A549 (cell line): Measurements from ENCODE around the gene RASD2. TPM values are rescaled to one million over a fixed set of nuclear protein-coding genes. Genes with fewer than 3 reads are reported as not detected.

ENCODE experiments used
- ATAC-seq, 2 experiments: fragments of 200-7000 bp in 1 of 2; fragments of >200 bp in 1 of 2; cut with Nextera tagmentation in 1 of 2; cut with Tn5 transposase in 1 of 2; 3 replicates each; pipeline versions ENCODE4 v1.8.0 to v1.9.1; 2018 to 2020; ENCODE audit warnings: mild to moderate bottlenecking in 1 of 2, moderate library complexity in 1 of 2
- CTCF ChIA-PET: fragments of 300-600 bp; sonication (Branson Sonifier 250); formaldehyde crosslinking; extraction: SDS; loops from one replicate; lab custom pipeline; 2021; ENCODE audit warnings: antibody characterized with exemption, inconsistent platforms; lab: Yijun Ruan, JAX
- POLR2A ChIA-PET: fragments of 350-600 bp; formaldehyde crosslinking; extraction: SDS; loops from one replicate; lab custom pipeline; 2021; ENCODE audit warnings: antibody characterized with exemption, inconsistent platforms; lab: Yijun Ruan, JAX
- DNase-seq, 2 experiments: peaks; one replicate each; pipeline versions ENCODE4 v3.0.0 to v3.0.0-alpha.2; 2011 to 2016; ENCODE audit warnings: low read depth in 1 of 2, low spot score in 1 of 2
- FAIRE-seq: peaks from 2 replicates; lab custom pipeline; 2011; peaks lifted over from hg19 to GRCh38; lab: Jason Lieb, UNC
- H3K27ac ChIP-seq, 2 experiments: fragments of >200 bp; sonication (Bioruptor Twin); formaldehyde crosslinking; 3 replicates each; pipeline ENCODE4 v1.5.1; 2016 to 2017
- H3K4me1 ChIP-seq: fragments of >200 bp; sonication (Bioruptor Twin); formaldehyde crosslinking; 3 replicates; pipeline ENCODE4 v1.6.1; 2016
- H3K4me2 ChIP-seq: fragments of >200 bp; sonication (Bioruptor Twin); formaldehyde crosslinking; 3 replicates; pipeline ENCODE4 v1.6.1; 2016
- H3K4me3 ChIP-seq: fragments of >200 bp; sonication (Bioruptor Twin); formaldehyde crosslinking; 3 replicates; pipeline ENCODE4 v1.5.1; 2016
- H3K9me3 ChIP-seq: fragments of >200 bp; sonication (Bioruptor Twin); formaldehyde crosslinking; 3 replicates; pipeline ENCODE4 v1.6.1; 2016
- ATOH8 ChIP-seq: fragments of 250-450 bp; sonication (Bioruptor Pico); IDR thresholded peaks from 2 replicates; pipeline ENCODE4 v1.5.0; 2020; ENCODE audit warnings: low read depth, mild to moderate bottlenecking, moderate library complexity
- CBX2 ChIP-seq: fragments of 200-600 bp; sonication (generic); IDR thresholded peaks from 2 replicates; pipeline ENCODE4 v1.6.1; 2016; ENCODE audit warnings: low read depth, mild to moderate bottlenecking, borderline replicate concordance
- CHD4 ChIP-seq: fragments of 200-600 bp; sonication (generic); IDR thresholded peaks from 2 replicates; pipeline ENCODE4 v1.6.1; 2016; ENCODE audit warnings: antibody characterized with exemption, mild to moderate bottlenecking, borderline replicate concordance
- ESRRA ChIP-seq: fragments of 150-350 bp; IDR thresholded peaks from 2 replicates; pipeline ENCODE4 v1.6.1; 2014; ENCODE audit warnings: mild to moderate bottlenecking, low read length, borderline replicate concordance
- FOXS1 ChIP-seq: fragments of 250-450 bp; sonication (Bioruptor Pico); IDR thresholded peaks from 2 replicates; pipeline ENCODE4 v1.5.0; 2020; ENCODE audit warnings: mild to moderate bottlenecking, moderate library complexity
- HEYL ChIP-seq: fragments of 250-450 bp; sonication (Bioruptor Pico); IDR thresholded peaks from 2 replicates; pipeline ENCODE4 v1.8.0; 2021; ENCODE audit warnings: mild to moderate bottlenecking, moderate library complexity
- JUN ChIP-seq, 2 experiments: fragments of >200 bp; sonication (Bioruptor Twin); formaldehyde crosslinking; IDR thresholded peaks; 2 replicates in 1 of 2; 3 replicates in 1 of 2; pipeline ENCODE4 v1.6.1; 2016 to 2017
- KDM1A ChIP-seq: fragments of 200-600 bp; sonication (generic); IDR thresholded peaks from 2 replicates; pipeline ENCODE4 v1.6.1; 2016; ENCODE audit warnings: low read depth, mild to moderate bottlenecking
- NR3C1 ChIP-seq: fragments of >200 bp; sonication (Bioruptor Twin); formaldehyde crosslinking; IDR thresholded peaks from 3 replicates; pipeline ENCODE4 v1.6.1; 2017
- POLR2AphosphoS2 ChIP-seq: conservative IDR thresholded peaks from 2 replicates; pipeline ENCODE4 v1.6.1; 2012; ENCODE audit warnings: low read length, improper control_type of control experiment, inconsistent platforms
- REST ChIP-seq: fragments of 200-600 bp; sonication (generic); IDR thresholded peaks from 2 replicates; pipeline ENCODE4 v1.6.1; 2016; ENCODE audit warnings: antibody characterized with exemption, mild to moderate bottlenecking, moderate library complexity
- RFX5 ChIP-seq: fragments of 450-650 bp; IDR thresholded peaks from 2 replicates; pipeline ENCODE4 v1.7.1; 2014; ENCODE audit warnings: antibody characterized with exemption, mild to moderate bottlenecking, moderate library complexity
- RNF2 ChIP-seq: fragments of 200-600 bp; sonication (generic); IDR thresholded peaks from 2 replicates; pipeline ENCODE4 v1.6.1; 2016; ENCODE audit warnings: low read depth, mild to moderate bottlenecking, antibody characterized with exemption, moderate library complexity, borderline replicate concordance
- TFCP2L1 ChIP-seq: fragments of 250-450 bp; sonication (Bioruptor Pico); IDR thresholded peaks from 2 replicates; pipeline ENCODE4 v1.5.0; 2021; ENCODE audit warnings: mild to moderate bottlenecking
- TP53 ChIP-seq: fragments of 250-450 bp; sonication (Bioruptor Pico); IDR thresholded peaks from 2 replicates; pipeline ENCODE4 v1.5.0; 2021; ENCODE audit warnings: mild to moderate bottlenecking, moderate library complexity
- ZC3H11A ChIP-seq: fragments of 450-650 bp; IDR thresholded peaks from 2 replicates; pipeline ENCODE4 v1.6.1; 2014; ENCODE audit warnings: antibody characterized with exemption, mild to moderate bottlenecking
- ZNF302 ChIP-seq: fragments of 250-450 bp; sonication (Bioruptor Pico); IDR thresholded peaks from 2 replicates; pipeline ENCODE4 v1.9.0; 2021; ENCODE audit warnings: inconsistent platforms, mild to moderate bottlenecking, moderate library complexity
- ZSCAN20 ChIP-seq: fragments of 250-450 bp; sonication (Bioruptor Pico); IDR thresholded peaks from 2 replicates; pipeline ENCODE4 v1.8.0; 2022; ENCODE audit warnings: mild to moderate bottlenecking, moderate library complexity
- WGBS: methylation state at CpG from one replicate; pipeline ENCODE4 v1.1.6; 2017; ENCODE audit errors: missing lambda C conversion rate; 5-methylcytosine and 5-hydroxymethylcytosine counted together
- polyA plus RNA-seq, 4 experiments: library from polyadenylated mRNA; depleted of rRNA in 3 of 4; stranded (reverse); fragments of >200 nt; fragmentation: RNase III in 1 of 4; extraction: RNeasy Plus Mini Kit Qiagen cat#74134 plus additional on column Dnase treatment in 1 of 4; gene quantifications; 2 replicates in 3 of 4; 3 replicates in 1 of 4; pipeline ENCODE4 v1.2.3, GENCODE V29; 2011 to 2017
- TF ChIP-seq, protein P1 (sequence below): fragments of 450-650 bp; IDR thresholded peaks from 2 replicates; pipeline ENCODE4 v1.6.1; 2014; ENCODE audit warnings: antibody characterized with exemption

Gene RASD2
- polyA plus RNA-seq, 2 of the 4 experiments (the other 2 are of a cell fraction) = 0.61 to 1.2 TPM

GRCh38 chr22:35597692-35598395, 57.2 kb downstream of the RASD2 start (continued):
- TF ChIP-seq ATOH8 = no peak
- no peak for TF ChIP-seq NR3C1
- no peak for TF ChIP-seq CBX2
- TF ChIP-seq ZSCAN20 (CRISPR knock-in tag) = no peak
- no peak for TF ChIP-seq TFCP2L1 (CRISPR knock-in tag)
- no peak for TF ChIP-seq JUN (IDR thresholded peaks at IDR 0.05)
- no peak for TF ChIP-seq ESRRA
- TF ChIP-seq RFX5 = no peak
- TF ChIP-seq ZC3H11A = no peak

GRCh38 chr22:35598396-35598710, 57.7 kb downstream of the RASD2 start:
- peak overlapping the region in 1 of 2 experiments; percentile 52; a peak in 2 of 6 replicates for H3K27ac ChIP-seq
- TF ChIP-seq ZNF302 (CRISPR knock-in tag) (no peak), TP53 (CRISPR knock-in tag) (no peak), POLR2AphosphoS2 (no peak)
- DNase-seq (no peak), ATAC-seq (no peak), FAIRE-seq (no peak)
- ChIA-PET CTCF (interaction anchor here (1.2 to 1.5 kb wide), 2 partner anchors 12 to 22 kb away, joined by 3 read pairs; no protein-coding TSS in a partner anchor), POLR2A (no interaction called here)
- no peak overlapping the region for H3K4me3 ChIP-seq
- no peak overlapping the region for H3K4me2 ChIP-seq
- WGBS = 80% methylated on average over 1 of the region's 4 CpGs
- peaks cover 12% of the 10 kb centered on the region; the same call in 2 of the 3 replicates for H3K4me1 ChIP-seq
- H3K9me3 ChIP-seq = no peaks in the 10 kb centered on the region

- CTCF ChIA-PET = no interaction called here
- ATAC-seq (no peak), FAIRE-seq (no peak), DNase-seq (no peak)
- TF ChIP-seq FOXS1 (CRISPR knock-in tag) (no peak), REST (no peak), CHD4 (no peak), POLR2AphosphoS2 (no peak), KDM1A (no peak), RNF2 (no peak), HEYL (CRISPR knock-in tag) (no peak)
- TF ChIP-seq, protein P1, sequence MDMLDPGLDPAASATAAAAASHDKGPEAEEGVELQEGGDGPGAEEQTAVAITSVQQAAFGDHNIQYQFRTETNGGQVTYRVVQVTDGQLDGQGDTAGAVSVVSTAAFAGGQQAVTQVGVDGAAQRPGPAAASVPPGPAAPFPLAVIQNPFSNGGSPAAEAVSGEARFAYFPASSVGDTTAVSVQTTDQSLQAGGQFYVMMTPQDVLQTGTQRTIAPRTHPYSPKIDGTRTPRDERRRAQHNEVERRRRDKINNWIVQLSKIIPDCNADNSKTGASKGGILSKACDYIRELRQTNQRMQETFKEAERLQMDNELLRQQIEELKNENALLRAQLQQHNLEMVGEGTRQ = no peak
- Histone ChIP-seq H3K4me2 (no peak overlapping the region), H3K27ac (no peak overlapping the region), H3K9me3 (no peaks in the 10 kb centered on the region), H3K4me3 (no peak overlapping the region), H3K4me1 (peaks cover 9% of the 10 kb centered on the region; the same call in 2 of the 3 replicates)
- WGBS = 91% methylated on average over 4 of the region's 4 CpGs
- POLR2A ChIA-PET = no interaction called here
These were observed 58.7 kb downstream of the RASD2 start for GRCh38 chr22:35599364-35599763.
